ENCODE measurements around the gene KCTD3. TPM values are rescaled to one million over a fixed set of nuclear protein-coding genes. Genes with fewer than 3 reads are reported as not detected.

The KCTD3 gene
- total RNA-seq: 1 to 10 TPM; 3.3 to 3.9 TPM

DNA sequence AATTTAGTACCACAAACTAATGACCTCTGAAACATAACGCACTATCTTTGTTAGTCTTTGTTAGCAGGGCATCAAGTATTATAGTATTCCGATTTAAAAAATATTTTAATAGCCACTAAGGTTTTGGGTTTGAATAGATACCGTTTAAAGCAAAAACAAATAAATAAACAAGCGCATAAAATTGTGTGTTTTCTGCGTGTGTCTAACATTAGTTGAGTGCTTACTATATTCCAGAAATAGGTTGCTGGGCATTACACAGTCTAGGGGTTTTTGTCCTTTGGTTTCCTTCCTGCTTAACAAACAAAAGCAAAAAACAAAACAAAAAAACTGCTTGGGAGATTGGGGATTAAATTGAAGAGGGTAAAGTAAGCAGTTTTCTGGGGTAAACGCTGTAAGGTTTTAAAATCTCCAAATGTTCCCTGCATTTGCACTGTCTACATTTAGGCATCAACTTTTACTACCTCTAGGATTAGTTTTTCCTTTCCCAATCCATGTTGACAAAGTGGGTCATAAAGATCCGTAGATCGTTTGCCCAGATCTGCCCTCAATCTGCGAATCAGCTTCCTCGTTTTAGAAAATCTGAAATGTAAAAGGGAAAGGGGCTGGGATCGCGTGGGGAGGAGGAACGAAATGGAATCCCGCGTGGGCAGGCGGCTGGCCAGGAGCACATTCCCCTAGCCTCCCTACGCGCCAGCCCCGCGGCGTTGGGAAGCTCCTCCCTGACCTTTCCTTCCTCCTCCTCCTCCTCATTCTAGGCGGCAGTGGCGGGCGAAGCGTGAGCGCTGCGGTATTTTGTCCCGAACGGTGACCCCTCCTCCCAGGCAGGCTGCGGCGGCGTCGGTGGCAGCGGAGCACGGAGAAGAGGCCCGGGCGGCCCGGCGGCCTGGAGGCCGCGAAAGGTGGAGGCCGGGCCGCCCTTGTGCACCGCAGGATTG, at the start of gene KCTD3:
Gene KCTD3 (plus strand): TSS at position 749 of the 935 bp plus-strand sequence. CDS start 382 bp downstream, outside the sequence.
- no peaks in the 10 kb centered on the region for H3K36me3 Mint-ChIP-seq
- H3K27ac Mint-ChIP-seq: peak within 1 kb of the TSS; percentile 50
- peaks cover 15% of the 10 kb centered on the region for H3K4me1 Mint-ChIP-seq
- peak within 1 kb of the TSS; percentile 90 for H3K4me3 Mint-ChIP-seq
- H3K9me3 Mint-ChIP-seq: no peaks in the 10 kb centered on the region
- peaks cover 23% of the 10 kb centered on the region for H3K27me3 Mint-ChIP-seq
- ATAC-seq (ENCODE audit: low read depth) (peak; percentile 73), DNase-seq (peak; percentile 56)
- POLR2A ChIA-PET: interaction anchor here (1.1 kb wide), 1 partner anchor 27 kb away, joined by 3 read pairs; no protein-coding TSS in a partner anchor

DNA sequence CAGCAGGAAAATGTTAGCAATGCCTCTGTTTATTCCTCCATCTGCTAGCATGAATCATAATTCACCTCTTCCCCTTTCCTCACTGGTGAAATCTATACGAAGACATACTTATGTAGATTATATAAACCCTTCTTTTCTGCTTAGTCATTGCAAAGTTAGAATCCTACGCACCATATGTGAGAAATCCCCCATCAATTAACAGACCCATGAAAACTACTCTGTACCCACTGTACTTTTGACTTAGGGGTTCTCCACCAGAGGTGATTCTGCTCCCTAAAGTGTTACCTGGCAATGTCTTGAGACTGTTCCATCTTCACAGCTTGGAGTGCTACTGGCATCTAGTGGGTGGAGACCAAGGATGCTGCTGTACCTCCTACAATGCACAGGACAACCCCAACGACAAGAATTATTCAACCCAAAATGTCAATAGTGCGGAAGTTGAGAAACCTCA, 49.6 kb upstream of the KCTD3 start:
- no peaks in the 10 kb centered on the region for H3K36me3 Mint-ChIP-seq
- H3K4me1 Mint-ChIP-seq: no peaks in the 10 kb centered on the region
- peaks cover 2% of the 10 kb centered on the region for H3K9me3 Mint-ChIP-seq
- no peak overlapping the region for H3K4me3 Mint-ChIP-seq
- DNase-seq: no peak
- POLR2A ChIA-PET: no interaction called here
- no peaks in the 10 kb centered on the region for H3K27me3 Mint-ChIP-seq
- H3K27ac Mint-ChIP-seq: no peak overlapping the region
- ATAC-seq (ENCODE audit: low read depth): no peak

DNA sequence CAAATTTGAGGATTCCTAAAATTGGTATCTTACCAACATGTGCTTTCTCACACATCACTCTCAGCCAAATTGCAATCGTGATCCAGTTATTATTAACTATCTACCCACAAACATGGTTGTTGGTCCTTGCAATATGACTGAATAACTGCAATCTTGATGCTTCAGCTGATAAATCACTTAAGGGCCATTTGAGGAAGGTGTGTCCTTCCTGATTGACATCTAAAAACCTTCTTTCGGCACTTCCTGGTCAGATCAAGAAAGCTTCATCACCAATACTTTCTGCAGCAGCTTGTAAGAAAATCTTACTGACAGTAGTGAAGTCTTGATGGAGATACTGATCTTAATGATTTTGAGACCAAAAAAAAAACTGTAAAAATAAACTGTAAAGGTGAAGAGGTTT, 48.5 kb upstream of the KCTD3 start:
- Mint-ChIP-seq H3K4me1 (no peaks in the 10 kb centered on the region), H3K27me3 (peaks cover 2% of the 10 kb centered on the region), H3K36me3 (no peaks in the 10 kb centered on the region), H3K27ac (no peak overlapping the region), H3K4me3 (no peak overlapping the region), H3K9me3 (peaks cover 2% of the 10 kb centered on the region)
- ATAC-seq (ENCODE audit: low read depth) (no peak), DNase-seq (no peak)
- POLR2A ChIA-PET: no interaction called here

DNA sequence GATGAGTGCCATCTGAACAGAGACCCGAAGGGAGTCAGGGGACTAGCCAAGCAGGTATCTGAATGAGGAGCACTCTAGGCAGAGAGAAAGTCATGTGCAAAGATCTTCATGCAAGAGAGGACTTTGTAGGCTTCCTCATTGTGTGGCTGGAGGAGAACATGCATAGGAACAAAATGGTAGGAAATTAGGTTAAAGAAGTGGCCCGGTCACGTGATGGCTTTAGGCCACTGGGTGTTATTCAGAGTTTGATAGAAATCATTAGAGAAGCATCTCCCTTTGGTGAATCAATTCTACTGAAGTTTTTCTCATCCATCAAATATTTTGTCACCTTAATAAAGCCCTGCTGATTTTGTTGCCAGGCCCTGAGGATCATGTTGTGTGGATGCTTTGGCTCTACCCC, 45.8 kb upstream of the KCTD3 start:
- Mint-ChIP-seq H3K4me3 (no peak overlapping the region), H3K27me3 (peaks cover 6% of the 10 kb centered on the region), H3K9me3 (no peaks in the 10 kb centered on the region), H3K4me1 (no peaks in the 10 kb centered on the region), H3K36me3 (no peaks in the 10 kb centered on the region), H3K27ac (no peak overlapping the region)
- POLR2A ChIA-PET: no interaction called here
- no peak for ATAC-seq (ENCODE audit: low read depth)
- no peak for DNase-seq

DNA sequence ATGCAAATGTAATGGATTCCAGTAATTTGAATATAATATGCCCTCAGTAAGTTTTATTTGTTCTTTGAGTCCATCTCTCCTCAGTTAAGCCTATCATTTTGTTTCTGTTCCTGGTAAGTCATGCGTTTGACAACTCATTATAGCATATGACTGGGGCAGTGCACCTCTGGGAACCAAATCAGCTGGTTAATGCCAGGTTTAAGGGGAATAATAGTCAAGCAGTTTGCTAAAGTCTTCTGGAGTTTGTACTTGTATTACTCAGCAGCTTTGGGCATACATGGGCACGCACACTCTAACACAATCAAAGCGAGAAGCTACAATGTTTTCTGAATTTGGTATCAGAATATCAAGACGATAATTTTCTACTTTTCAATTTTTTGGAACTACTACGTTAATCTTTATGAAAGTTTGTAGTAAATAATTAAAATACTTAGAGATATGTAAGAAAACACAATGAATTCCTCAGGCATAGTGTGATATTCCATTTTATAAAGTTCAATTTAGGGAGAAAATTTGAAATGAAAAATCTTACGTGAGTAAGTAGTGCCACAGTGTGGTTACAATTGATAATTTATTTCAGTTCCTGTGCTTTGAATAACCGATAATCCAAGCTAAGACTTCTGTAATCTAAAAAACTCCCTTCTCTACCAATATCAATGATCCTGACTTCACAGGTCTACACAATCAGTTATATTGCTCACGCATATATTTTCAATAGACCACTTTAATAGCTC, 43.8 kb upstream of the KCTD3 start:
- H3K4me3 Mint-ChIP-seq: no peak overlapping the region
- DNase-seq: no peak

DNA sequence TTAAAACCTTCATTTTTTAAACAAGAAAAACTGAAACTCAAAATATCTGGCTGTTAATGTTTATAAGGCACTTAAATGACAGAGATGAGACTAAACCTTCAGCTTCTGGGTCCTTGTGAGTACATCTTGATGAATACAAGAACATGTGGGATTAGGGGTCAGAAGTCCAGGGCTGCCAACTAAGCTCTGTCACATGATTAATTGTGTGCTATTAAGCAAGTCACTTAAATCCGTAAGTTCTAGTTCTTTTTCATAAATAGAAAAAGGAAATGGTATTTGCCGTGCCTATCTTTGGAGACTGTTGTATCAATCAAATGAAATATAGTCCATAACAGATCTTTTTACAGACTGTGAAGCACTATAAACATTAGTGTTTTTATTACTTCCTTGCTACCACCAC, 43.2 kb upstream of the KCTD3 start:
- Mint-ChIP-seq H3K36me3 (no peaks in the 10 kb centered on the region), H3K4me1 (peaks cover 2% of the 10 kb centered on the region), H3K27ac (no peak overlapping the region), H3K27me3 (peaks cover 6% of the 10 kb centered on the region), H3K4me3 (no peak overlapping the region), H3K9me3 (no peaks in the 10 kb centered on the region)
- ATAC-seq (ENCODE audit: low read depth) (no peak), DNase-seq (no peak)
- POLR2A ChIA-PET: no interaction called here

More for the DNA sequence above, 43.8 kb upstream of the KCTD3 start:
- H3K27me3 Mint-ChIP-seq: peaks cover 6% of the 10 kb centered on the region
- ATAC-seq (ENCODE audit: low read depth): no peak
- no peaks in the 10 kb centered on the region for H3K9me3 Mint-ChIP-seq
- H3K4me1 Mint-ChIP-seq: peaks cover 2% of the 10 kb centered on the region
- no peak overlapping the region for H3K27ac Mint-ChIP-seq
- H3K36me3 Mint-ChIP-seq: no peaks in the 10 kb centered on the region
- POLR2A ChIA-PET: no interaction called here

DNA sequence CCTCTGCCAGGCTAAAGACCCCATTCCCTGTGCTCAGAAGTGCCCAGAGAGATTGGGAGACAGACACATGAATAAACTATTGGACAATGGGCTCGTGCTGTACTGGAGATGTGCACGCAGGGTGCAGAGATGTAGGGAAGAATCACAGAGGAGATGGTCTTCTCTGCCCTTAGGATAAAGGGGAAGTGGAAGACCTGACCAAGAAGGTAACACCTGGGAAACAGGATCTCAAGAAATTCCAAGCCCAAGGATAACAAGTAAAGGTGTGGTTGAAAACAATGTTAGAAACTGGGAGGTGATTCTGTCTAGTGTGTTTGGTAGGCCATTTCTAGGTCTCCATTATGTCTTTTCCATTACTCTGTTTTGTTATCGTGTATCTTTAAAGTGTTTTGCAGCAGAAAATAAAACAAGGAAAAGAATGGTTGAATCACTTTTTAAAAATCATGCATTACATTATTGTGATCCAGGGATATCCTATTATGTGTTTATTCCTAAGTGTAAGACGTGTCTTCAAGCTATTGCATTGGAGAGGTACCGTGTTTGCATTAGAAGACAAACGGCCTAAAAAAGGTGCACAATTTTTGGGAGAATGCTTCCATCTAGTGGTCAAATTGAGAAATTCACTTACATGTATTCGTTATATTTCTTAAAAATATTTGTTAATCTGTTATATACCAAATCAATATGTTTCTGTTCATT, 40.8 kb upstream of the KCTD3 start:
- H3K9me3 Mint-ChIP-seq: no peaks in the 10 kb centered on the region
- POLR2A ChIA-PET: no interaction called here
- H3K36me3 Mint-ChIP-seq: no peaks in the 10 kb centered on the region
- ATAC-seq (ENCODE audit: low read depth): no peak
- peaks cover 8% of the 10 kb centered on the region for H3K27me3 Mint-ChIP-seq
- DNase-seq: no peak
- no peak overlapping the region for H3K27ac Mint-ChIP-seq
- H3K4me1 Mint-ChIP-seq: peaks cover 5% of the 10 kb centered on the region
- no peak overlapping the region for H3K4me3 Mint-ChIP-seq

DNA sequence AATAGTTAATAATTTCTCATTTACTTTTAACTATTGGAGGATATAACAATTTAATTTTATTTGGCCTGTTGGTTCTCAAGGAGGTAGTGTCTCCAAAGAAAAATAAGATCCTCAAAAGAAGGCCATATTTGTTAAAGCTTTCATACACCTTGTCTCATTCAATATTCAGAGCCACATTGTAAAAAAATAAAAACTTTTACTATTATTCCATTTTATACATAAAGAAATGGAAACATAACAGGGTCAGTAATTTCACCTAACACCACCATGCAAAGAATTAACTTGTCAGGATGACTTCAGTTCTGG, 40.3 kb upstream of the KCTD3 start:
- H3K9me3 Mint-ChIP-seq: no peaks in the 10 kb centered on the region
- POLR2A ChIA-PET: no interaction called here
- H3K27me3 Mint-ChIP-seq: peaks cover 8% of the 10 kb centered on the region
- DNase-seq (no peak), ATAC-seq (ENCODE audit: low read depth) (no peak)
- H3K4me1 Mint-ChIP-seq: peaks cover 6% of the 10 kb centered on the region
- no peaks in the 10 kb centered on the region for H3K36me3 Mint-ChIP-seq
- no peak overlapping the region for H3K4me3 Mint-ChIP-seq
- no peak overlapping the region for H3K27ac Mint-ChIP-seq

DNA sequence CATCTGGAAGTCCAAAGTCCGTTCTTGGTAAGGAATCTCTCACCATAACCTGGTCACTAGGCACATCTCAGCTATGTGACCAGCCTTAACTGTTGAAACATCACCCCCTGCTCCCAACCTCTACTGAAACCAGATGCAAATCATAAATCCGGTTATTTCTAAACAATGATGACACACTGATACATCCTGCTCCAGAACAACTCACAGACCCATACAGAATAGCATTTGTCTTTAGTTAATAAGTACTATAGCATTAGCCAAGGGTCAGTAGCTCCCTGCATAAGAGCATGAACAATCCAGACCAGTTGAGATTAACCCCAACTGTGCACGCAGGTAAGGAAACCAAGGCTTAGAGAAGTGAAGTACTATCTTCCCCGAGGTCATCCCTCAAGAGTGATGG, 38.0 kb upstream of the KCTD3 start:
- DNase-seq: no peak
- Mint-ChIP-seq H3K4me1 (peaks cover 6% of the 10 kb centered on the region), H3K27ac (no peak overlapping the region), H3K36me3 (no peaks in the 10 kb centered on the region), H3K27me3 (peaks cover 5% of the 10 kb centered on the region), H3K4me3 (no peak overlapping the region), H3K9me3 (no peaks in the 10 kb centered on the region)
- POLR2A ChIA-PET: no interaction called here
- no peak for ATAC-seq (ENCODE audit: low read depth)

DNA sequence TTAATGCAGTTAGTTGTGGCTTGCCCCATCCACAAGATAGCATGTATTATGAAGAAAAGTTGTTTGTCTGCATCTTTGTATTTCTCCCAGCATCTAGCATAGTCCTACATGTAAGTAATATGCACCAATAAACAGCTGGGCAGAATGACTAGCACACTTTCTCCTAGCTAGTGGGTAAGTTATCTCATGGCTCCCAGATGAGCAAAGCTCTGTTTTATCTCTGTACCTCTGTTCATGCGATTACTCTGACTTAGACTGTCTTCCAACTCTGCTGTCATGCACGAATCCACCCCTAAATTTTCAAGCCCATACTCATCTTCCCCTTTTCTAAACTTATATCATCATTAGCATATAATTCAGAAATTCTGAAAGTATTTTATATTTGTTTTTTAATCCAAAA, 37.5 kb upstream of the KCTD3 start:
- H3K36me3 Mint-ChIP-seq: no peaks in the 10 kb centered on the region
- ATAC-seq (ENCODE audit: low read depth): no peak
- no peak overlapping the region for H3K27ac Mint-ChIP-seq
- H3K4me3 Mint-ChIP-seq: no peak overlapping the region
- POLR2A ChIA-PET: no interaction called here
- no peaks in the 10 kb centered on the region for H3K9me3 Mint-ChIP-seq
- peaks cover 6% of the 10 kb centered on the region for H3K4me1 Mint-ChIP-seq
- no peak for DNase-seq
- peaks cover 7% of the 10 kb centered on the region for H3K27me3 Mint-ChIP-seq

DNA sequence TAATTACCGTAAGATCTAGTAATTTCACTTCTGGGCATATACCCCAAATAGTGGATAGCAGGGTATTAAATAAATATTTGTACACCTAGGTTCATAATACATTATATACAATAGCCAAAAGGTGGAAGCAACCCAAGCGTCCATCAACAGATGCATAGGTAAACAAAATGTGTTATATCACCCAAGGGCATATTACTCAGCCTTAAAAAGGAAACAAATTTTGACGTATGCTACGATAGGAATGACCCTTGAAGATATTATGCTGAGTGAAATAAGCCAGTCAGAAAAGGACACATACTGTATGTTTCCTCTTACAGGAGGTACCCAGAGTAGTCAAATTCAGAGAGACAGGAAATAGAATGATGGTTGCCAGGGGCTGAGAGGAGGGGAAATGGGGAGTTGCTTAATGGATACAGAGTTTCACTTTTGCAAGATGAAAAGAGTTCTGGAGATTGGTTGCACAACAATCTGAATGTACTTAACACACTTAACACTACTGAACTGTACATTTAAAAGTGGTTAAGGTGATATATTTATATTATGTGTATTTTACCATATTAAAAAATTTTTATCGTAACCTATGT, 36.6 kb upstream of the KCTD3 start:
- no peaks in the 10 kb centered on the region for H3K36me3 Mint-ChIP-seq
- POLR2A ChIA-PET: no interaction called here
- no peaks in the 10 kb centered on the region for H3K9me3 Mint-ChIP-seq
- DNase-seq (no peak), ATAC-seq (ENCODE audit: low read depth) (peak; percentile 33)
- H3K27me3 Mint-ChIP-seq: peaks cover 10% of the 10 kb centered on the region
- H3K4me1 Mint-ChIP-seq: peaks cover 6% of the 10 kb centered on the region
- no peak overlapping the region for H3K4me3 Mint-ChIP-seq
- no peak overlapping the region for H3K27ac Mint-ChIP-seq

DNA sequence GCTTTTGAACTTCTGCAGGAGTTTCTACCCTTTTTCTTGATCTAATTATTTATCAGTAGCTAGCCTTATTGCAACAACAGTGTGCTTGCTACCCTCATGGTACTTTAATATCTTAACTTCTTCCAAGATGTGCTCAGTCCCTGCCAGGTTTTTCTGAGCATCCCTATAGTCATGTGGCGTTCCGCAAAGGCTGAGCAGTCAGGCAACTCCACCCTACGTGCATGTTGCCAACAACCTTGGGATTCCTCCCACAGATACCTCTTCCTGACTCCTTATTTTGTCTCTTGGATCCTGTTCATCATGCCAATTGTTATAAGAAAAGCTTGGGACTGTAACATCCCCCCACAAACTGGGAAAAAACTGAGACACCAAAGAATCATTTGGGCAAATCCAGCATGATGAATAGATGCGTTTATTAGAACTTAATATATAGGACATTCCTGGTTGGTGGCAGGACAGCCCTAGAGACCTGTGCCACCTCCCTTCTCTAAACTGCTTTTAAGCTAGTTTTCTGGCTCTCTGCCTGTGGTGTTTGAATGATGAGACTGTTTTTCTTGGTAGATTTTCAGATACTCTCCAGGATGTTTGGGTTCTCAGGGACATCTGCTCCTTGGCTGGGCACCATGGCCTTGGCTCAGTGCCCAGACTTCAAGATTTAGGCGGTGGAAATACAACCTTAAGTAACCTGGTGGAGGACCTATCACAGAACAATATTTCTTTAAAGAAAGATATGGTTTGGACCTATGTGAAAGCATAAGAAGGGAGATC, 27.1 kb upstream of the KCTD3 start:
- Mint-ChIP-seq H3K36me3 (no peaks in the 10 kb centered on the region), H3K27ac (no peak overlapping the region), H3K4me1 (peaks cover 8% of the 10 kb centered on the region), H3K27me3 (peaks cover 10% of the 10 kb centered on the region), H3K4me3 (no peak overlapping the region), H3K9me3 (peaks cover 5% of the 10 kb centered on the region)
- POLR2A ChIA-PET: no interaction called here
- DNase-seq (no peak), ATAC-seq (ENCODE audit: low read depth) (no peak)

DNA sequence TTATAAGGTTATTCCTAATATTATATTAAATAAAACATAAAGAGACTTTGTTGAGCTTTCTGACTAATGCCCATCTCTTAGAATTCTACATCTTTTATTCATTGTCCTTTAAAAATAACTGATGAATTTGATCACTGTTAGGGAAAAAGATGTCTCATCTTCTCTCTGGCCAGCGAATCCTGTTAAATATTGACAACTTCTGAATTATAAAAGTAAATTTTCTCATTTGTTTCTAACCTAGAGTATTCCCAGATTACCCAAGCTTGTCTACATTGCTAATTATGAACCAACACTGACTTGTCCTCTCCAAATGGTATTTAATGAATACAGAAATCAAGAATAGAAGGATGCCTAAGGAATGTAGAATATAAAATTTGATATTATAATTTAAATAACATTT, 24.8 kb upstream of the KCTD3 start:
- POLR2A ChIA-PET: no interaction called here
- DNase-seq (no peak), ATAC-seq (ENCODE audit: low read depth) (no peak)
- H3K27me3 Mint-ChIP-seq: peaks cover 6% of the 10 kb centered on the region
- peaks cover 8% of the 10 kb centered on the region for H3K4me1 Mint-ChIP-seq
- H3K4me3 Mint-ChIP-seq: no peak overlapping the region
- H3K9me3 Mint-ChIP-seq: peaks cover 5% of the 10 kb centered on the region
- H3K27ac Mint-ChIP-seq: no peak overlapping the region
- no peaks in the 10 kb centered on the region for H3K36me3 Mint-ChIP-seq

Data from activated naive CD8-positive, alpha-beta T cell treated with anti-CD3 and anti-CD28 coated beads, Interleukin-2, amount 10 ng/mL, durations not matched to agents 7 days and 5 days (primary cell).